Testis (tissue), 3 donors: ENCODE data around the gene CCDC157. TPM values are rescaled to one million over a fixed set of nuclear protein-coding genes. Genes with fewer than 3 reads are reported as not detected.

Experiments used
- DNase-seq: peaks from one replicate; pipeline ENCODE4 v3.0.0-alpha.2; 2019
- H3K27ac ChIP-seq, 2 donors: fragments of 200-600 bp; sonication (generic); one replicate each; pipeline ENCODE4 v1.5.1; 2019
- H3K27me3 ChIP-seq: fragments of 200-600 bp; sonication (generic); one replicate; pipeline ENCODE4 v1.5.1; 2019
- H3K36me3 ChIP-seq: fragments of 200-600 bp; sonication (generic); one replicate; pipeline ENCODE4 v1.5.1; 2017; ENCODE audit warnings: low read depth; ENCODE audit errors: missing control alignments
- H3K4me1 ChIP-seq: fragments of 200-600 bp; sonication (generic); one replicate; pipeline ENCODE4 v1.5.1; 2019
- H3K4me3 ChIP-seq, 2 donors: fragments of 200-600 bp; sonication (generic); one replicate each; pipeline ENCODE4 v1.5.1; 2017 to 2019
- H3K9me3 ChIP-seq: fragments of 200-600 bp; sonication (generic); one replicate; pipeline ENCODE4 v1.5.1; 2017
- POLR2A ChIP-seq: fragments of 450-650 bp; IDR thresholded peaks from one replicate; pipeline ENCODE4 v1.6.1; 2017; ENCODE audit warnings: antibody characterized with exemption, mild to moderate bottlenecking, moderate library complexity
- WGBS, 2 donors: methylation state at CpG; one replicate each; pipeline ENCODE4 v1.1.5; 2018; 5-methylcytosine and 5-hydroxymethylcytosine counted together
- intact Hi-C: fragments of 100-400 bp; cut with DNase I; formaldehyde crosslinking; loops from one replicate; pipeline ENCODE4 v1.15.1; 2023; ENCODE audit warnings: low total_unique reads
- polyA plus RNA-seq: library from polyadenylated mRNA; stranded (reverse); fragments of 350-450 nt; fragmentation: Illumina TruSeq; extraction: RNeasy Lipid Tissue Mini Kit (QIAGEN cat#74804); gene quantifications from one replicate; pipeline ENCODE4 v1.2.3, GENCODE V29; 2014; ENCODE audit warnings: low read depth, low replicate concordance; ENCODE audit not compliant: insufficient read depth
- total RNA-seq, 2 donors: library from RNA; depleted of rRNA; stranded (reverse); fragments of >200 nt; gene quantifications; one replicate each; pipeline ENCODE4 v1.2.3, GENCODE V29; 2016
- TF ChIP-seq, protein P1 (sequence below), 3 experiments: fragments of 450-650 bp in 2 of 3; fragments of 200-600 bp in 1 of 3; sonication (generic) in 1 of 3; IDR thresholded peaks; one replicate each; pipeline ENCODE4 v1.5.1; 2016 to 2019; ENCODE audit warnings: antibody characterized with exemption in 3 of 3, mild to moderate bottlenecking in 2 of 3, moderate library complexity in 1 of 3

Gene CCDC157
- total and polyA plus RNA-seq, 3 donors from 2014 or later = 69.2 to 81.9 (median 70.1) TPM

DNA sequence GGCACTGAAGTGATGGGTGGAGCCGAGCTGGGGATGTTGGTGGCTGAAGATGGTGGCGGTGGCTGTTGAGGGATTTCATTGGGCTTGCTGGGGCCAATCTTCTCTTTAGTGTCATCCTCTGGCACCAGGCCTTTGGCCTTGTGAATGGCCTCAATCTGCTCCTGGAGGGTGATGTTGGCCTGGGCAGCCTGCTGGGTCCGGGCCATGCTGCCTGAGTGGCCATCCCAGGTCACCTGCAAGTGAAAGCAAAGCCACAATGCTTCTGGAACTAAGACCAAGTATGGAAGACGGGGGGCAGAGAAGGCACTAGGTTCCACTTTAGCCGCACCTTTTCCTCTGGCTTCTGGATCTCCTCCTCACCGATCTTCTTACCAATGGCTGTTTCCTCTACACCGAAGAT lies 18.0 kb upstream of the CCDC157 start:
- DNase-seq = no peak
- H3K4me1 ChIP-seq = peaks cover 18% of the 10 kb centered on the region
- no peaks in the 10 kb centered on the region for H3K36me3 ChIP-seq
- TF ChIP-seq, protein P1, sequence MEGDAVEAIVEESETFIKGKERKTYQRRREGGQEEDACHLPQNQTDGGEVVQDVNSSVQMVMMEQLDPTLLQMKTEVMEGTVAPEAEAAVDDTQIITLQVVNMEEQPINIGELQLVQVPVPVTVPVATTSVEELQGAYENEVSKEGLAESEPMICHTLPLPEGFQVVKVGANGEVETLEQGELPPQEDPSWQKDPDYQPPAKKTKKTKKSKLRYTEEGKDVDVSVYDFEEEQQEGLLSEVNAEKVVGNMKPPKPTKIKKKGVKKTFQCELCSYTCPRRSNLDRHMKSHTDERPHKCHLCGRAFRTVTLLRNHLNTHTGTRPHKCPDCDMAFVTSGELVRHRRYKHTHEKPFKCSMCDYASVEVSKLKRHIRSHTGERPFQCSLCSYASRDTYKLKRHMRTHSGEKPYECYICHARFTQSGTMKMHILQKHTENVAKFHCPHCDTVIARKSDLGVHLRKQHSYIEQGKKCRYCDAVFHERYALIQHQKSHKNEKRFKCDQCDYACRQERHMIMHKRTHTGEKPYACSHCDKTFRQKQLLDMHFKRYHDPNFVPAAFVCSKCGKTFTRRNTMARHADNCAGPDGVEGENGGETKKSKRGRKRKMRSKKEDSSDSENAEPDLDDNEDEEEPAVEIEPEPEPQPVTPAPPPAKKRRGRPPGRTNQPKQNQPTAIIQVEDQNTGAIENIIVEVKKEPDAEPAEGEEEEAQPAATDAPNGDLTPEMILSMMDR (IDR thresholded peaks at IDR 0.05) = no peak
- TF ChIP-seq POLR2A = no peak
- 95 to 98% methylated on average over 7 of the region's 7 CpGs for WGBS, 2 donors
- intact Hi-C loops = no loop called here
- no peaks in the 10 kb centered on the region for H3K9me3 ChIP-seq
- no peaks in the 10 kb centered on the region for H3K27me3 ChIP-seq
- no peak overlapping the region for H3K27ac ChIP-seq
- H3K4me3 ChIP-seq = no peak overlapping the region

DNA sequence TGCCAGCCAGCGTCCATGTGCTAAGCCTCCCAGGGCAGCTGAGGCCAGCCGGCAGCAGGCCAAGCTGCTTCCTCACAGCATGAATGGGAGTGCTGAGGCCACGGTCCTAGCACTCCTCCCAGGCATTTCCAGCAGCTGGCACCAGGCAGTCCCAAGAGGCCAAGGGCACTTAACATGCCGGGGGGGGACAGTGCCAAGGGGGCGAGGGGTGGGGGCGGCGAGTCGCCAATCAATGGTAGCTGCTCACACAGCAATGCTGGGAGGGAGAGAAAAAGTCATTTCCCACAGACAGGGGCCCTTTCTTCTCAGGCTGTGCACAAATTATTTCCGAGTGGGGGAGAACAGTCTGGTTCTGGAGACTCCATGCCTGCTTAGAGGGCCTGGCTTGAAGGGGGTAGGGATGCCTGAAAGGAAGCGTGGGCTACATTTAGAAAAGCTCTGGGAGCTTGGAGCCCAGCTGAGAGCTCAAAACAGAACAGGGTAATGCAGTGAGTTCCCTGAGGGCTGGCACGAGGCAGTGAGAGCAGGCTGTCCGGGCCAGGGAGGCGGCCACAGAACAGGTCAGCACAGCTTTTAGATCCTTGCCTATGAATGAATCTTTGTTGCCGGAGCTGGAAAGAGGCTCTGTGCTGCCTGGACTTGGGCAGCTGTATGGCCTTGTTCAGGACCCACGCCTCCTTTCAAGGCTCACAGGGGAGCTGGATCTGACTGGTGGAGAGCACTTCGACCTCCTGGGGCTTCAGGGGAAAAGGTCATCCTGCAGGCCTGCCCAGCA lies 15.7 kb upstream of the CCDC157 start:
- peaks cover 18% of the 10 kb centered on the region for H3K4me1 ChIP-seq
- no peak for TF ChIP-seq POLR2A
- TF ChIP-seq, protein P1 (IDR thresholded peaks at IDR 0.05) = no peak
- peak overlapping the region; percentile 3 to 59 for H3K27ac ChIP-seq
- H3K4me3 ChIP-seq = no peak overlapping the region
- no peaks in the 10 kb centered on the region for H3K36me3 ChIP-seq
- no peaks in the 10 kb centered on the region for H3K9me3 ChIP-seq
- intact Hi-C loops = no loop called here
- 53 to 69% methylated on average over 13 to 16 of the region's 16 CpGs for WGBS, 2 donors
- DNase-seq = peak; percentile 78
- H3K27me3 ChIP-seq = no peaks in the 10 kb centered on the region

DNA sequence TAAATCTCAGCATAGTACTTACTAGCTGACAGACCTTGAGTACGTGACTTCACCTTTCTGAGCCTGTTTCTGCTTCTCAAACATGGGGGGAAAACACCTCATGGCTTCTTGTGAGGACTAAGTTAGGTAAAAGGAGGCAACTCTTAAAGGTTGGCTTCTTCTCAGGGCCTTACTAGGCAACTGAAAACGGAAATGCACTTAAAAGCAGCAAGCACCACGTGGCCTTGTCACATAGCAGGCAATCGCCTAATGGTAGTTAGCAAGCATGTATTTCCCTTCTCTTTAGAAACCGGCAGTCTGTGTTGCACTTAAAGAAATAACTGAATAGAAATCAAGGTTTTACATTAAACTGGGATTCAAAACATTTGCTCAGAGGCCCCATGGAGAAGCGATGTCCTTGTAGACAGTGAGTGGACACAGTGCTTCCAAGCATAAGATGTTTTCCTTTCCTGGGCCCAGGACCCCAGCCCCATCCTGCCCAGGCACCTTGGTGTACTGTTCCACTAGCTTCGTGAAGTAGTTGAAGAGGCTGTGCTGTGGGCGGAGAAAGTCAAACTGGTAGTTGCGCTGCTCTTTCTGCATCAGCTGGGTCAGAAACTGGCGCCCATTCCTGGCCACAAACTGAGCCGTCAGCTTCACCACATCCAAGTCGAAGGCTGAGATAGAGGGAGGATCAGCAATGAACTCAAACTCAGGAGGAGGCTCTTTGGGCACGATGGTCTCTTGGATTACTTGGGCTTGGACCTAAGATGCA lies 12.2 kb upstream of the CCDC157 start:
- intact Hi-C loops = no loop called here
- peaks cover 18% of the 10 kb centered on the region for H3K4me1 ChIP-seq
- 82 to 91% methylated on average over 9 to 13 of the region's 13 CpGs for WGBS, 2 donors

DNA sequence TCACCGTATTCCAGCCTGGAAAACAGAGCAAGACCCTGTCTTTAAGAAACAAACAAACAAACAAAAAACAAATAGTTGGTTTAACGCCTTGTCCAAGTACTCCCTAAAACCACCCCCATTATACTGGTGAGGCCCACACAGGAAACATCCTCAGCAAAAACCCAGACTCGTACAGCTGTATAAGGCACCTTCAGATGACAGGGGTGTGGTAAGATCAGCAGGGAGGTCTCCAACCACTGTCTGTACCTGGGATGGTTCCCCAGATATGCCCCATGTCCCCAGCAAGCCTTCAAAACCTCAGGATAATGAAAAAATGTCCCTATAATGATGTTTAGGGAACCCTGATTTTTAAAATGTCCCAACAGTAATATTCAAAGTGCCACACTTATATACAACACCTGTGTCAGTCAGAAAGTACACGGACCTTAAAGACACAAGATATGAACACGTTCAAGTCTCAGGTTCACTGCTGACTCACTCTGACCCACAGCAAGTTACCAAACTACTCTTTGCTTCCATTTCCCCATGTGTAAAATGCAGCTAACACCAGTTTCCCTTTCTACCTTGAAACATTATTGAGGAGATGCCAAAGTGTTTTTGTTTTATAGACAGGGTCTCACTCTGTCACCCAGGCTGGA lies 9.4 kb upstream of the CCDC157 start:
- no peaks in the 10 kb centered on the region for H3K36me3 ChIP-seq

More for the DNA sequence above, 12.2 kb upstream of the CCDC157 start:
- TF ChIP-seq, protein P1 (IDR thresholded peaks at IDR 0.05) = no peak
- TF ChIP-seq POLR2A = no peak
- no peak overlapping the region for H3K4me3 ChIP-seq
- H3K9me3 ChIP-seq = no peaks in the 10 kb centered on the region
- no peak overlapping the region for H3K27ac ChIP-seq
- no peaks in the 10 kb centered on the region for H3K36me3 ChIP-seq
- H3K27me3 ChIP-seq = no peaks in the 10 kb centered on the region
- no peak for DNase-seq

More for the DNA sequence above, 9.4 kb upstream of the CCDC157 start:
- Histone ChIP-seq H3K4me3 (no peak overlapping the region), H3K27ac (no peak overlapping the region), H3K4me1 (no peaks in the 10 kb centered on the region), H3K27me3 (no peaks in the 10 kb centered on the region), H3K9me3 (no peaks in the 10 kb centered on the region)
- intact Hi-C loops = no loop called here
- WGBS, 2 donors = 70 to 85% methylated on average over 5 of the region's 5 CpGs
- TF ChIP-seq, protein P1 (IDR thresholded peaks at IDR 0.05) = no peak
- no peak for TF ChIP-seq POLR2A
- DNase-seq = no peak
